ENCODE results near the gene LTB4R2.

The LTB4R2 gene

DNA sequence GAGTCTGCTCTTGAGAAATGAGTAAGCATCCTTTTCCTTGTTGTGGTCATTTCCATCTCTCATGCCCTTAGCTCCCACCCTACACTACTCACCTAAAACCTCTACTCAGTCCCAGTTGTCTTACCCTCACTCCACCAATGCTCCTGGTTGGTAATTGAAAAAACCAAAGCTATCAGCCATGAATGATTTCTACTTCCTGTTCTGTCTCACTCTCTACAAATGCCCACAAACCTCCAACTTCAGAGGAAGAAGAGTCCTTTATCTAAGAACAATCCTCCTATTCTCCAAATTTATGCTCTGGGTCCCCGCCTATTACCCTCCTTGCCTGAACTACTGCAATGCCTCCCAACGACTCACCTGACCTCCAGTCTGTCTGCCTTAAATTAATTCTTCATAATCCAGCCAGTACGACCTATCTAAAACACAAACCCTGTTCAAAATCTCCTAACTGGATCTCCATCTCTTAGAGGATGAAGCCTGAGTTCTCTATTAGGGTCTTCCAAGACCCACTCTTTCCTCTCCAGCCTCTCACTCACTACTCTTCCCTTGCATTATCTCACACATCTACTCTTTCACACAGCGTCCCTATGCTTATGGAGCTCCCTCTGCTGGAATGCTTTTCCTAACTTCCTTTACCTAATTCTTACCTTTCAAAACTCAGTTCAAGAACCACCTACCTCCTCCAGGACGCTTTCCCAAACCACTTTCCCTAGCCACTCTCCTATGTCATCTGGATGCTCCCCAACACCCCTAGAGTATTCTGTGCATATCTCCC is 12.6 kb upstream of the LTB4R2 start:
- Histone ChIP-seq H3K9me3 (ENCODE audit: control insufficient read depth in 5 of 5, low read length in 5 of 5) (no peaks in the 10 kb centered on the region), H3K4me1 (ENCODE audit: control insufficient read depth in 5 of 5, insufficient read depth in 5 of 5, low read length in 5 of 5) (peaks cover 10 to 39% (median 33%) of the 10 kb centered on the region in 5 donors), H3K27ac (ENCODE audit: low read depth, low read length) (peak overlapping the region; percentile 38), H3K36me3 (ENCODE audit: control insufficient read depth in 5 of 5, insufficient read depth in 5 of 5, low read length in 5 of 5) (peaks cover 1 to 34% (median 28%) of the 10 kb centered on the region in 5 donors), H3K9ac (ENCODE audit: low read length in 5 of 5) (peak overlapping the region in 1 of 5 donors; percentile 7), H3K4me3 (ENCODE audit: low read depth in 1 of 5, low read length in 5 of 5) (no peak overlapping the region), H3K27me3 (ENCODE audit: control insufficient read depth in 5 of 5, insufficient read depth in 4 of 5, low read length in 5 of 5) (no peaks in the 10 kb centered on the region)

DNA sequence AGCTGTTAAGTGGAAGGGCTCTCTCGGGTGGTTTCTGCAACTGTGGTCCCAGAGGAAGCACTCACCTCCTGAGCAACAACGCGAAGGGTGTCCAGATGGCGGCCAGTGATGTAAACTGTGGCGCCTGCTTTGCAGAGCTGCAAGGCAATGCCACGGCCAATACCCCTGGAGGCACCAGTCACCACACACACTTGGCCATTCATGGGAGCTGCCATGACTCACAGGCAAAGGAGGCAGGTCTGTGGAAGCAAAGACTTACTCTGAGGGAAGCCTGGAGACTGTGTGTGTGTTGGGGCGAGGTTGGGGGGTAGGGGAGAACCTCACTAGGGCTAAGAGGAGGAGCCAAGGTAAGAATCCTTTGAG is 11.1 kb upstream of the LTB4R2 start:
- H3K4me3 ChIP-seq (ENCODE audit: low read depth in 1 of 5, low read length in 5 of 5) = peak overlapping the region; percentile 79 to 96 (median 91)
- H3K36me3 ChIP-seq (ENCODE audit: control insufficient read depth in 5 of 5, insufficient read depth in 5 of 5, low read length in 5 of 5) = peaks cover 6 to 43% (median 39%) of the 10 kb centered on the region in 5 donors
- no peaks in the 10 kb centered on the region for H3K27me3 ChIP-seq (ENCODE audit: control insufficient read depth in 5 of 5, insufficient read depth in 4 of 5, low read length in 5 of 5)
- peak overlapping the region; percentile 44 to 94 (median 91) for H3K9ac ChIP-seq (ENCODE audit: low read length in 5 of 5)
- peak overlapping the region; percentile 84 for H3K27ac ChIP-seq (ENCODE audit: low read depth, low read length)
- peaks cover 10 to 39% (median 33%) of the 10 kb centered on the region in 5 donors for H3K4me1 ChIP-seq (ENCODE audit: control insufficient read depth in 5 of 5, insufficient read depth in 5 of 5, low read length in 5 of 5)
- H3K9me3 ChIP-seq (ENCODE audit: control insufficient read depth in 5 of 5, low read length in 5 of 5) = no peaks in the 10 kb centered on the region

DNA sequence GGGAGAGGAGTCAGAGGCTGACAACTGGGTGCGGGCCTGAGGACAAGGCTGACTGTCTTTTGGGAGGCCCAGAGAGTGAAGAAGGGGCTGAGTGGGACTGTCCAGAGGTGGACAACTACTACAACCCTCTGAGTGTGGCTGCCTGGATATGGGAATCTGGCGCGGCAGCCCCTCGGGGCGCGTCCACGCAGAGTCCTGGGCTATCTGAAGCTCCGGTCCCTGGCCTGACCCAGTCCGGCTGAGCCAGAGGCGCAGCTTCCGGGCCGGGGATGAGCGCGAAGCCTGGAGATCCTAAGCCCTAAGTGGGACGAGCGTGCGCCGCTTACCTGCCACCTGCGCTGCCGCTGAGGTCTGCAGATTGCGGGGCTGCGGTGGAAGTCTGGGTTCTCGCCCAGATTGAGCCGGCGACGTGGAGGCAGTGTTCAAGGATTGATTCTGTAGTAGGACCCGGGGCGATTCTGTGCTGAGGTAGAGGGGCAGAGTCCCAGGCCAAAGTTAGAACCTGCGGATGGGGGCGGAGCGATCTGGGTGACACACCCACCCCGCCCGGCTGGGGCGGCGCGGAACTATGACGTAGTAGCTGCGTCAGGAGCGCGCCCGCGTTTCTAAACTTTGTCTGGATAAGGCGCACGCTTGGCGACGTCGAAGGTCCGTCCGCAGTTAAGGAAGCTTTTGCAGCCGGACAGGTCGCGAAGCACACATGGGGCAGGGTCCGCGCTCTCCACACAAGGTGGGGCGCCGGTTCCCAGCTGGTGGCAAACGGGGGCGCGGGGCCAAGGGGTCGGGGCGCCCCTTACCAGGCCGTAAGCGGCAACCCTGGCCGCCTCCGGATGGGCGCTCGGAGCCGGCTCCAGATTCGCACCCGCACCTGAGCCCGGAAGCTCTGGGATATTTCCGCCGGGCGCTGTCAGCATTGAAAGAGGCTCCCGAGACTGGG is 10.4 kb upstream of the LTB4R2 start, which contains the start of the genes DHRS1 and NOP9:
Gene DHRS1 (minus strand): TSS at position 526 of the 937 bp plus-strand sequence. CDS start 674 bp downstream, outside the sequence.
Gene NOP9 (plus strand): TSS at position 596 of the 937 bp plus-strand sequence. CDS start 105 bp downstream, at position 701.
- Histone ChIP-seq H3K36me3 (ENCODE audit: control insufficient read depth in 5 of 5, insufficient read depth in 5 of 5, low read length in 5 of 5) (peaks cover 6 to 50% (median 46%) of the 10 kb centered on the region in 5 donors), H3K27me3 (ENCODE audit: control insufficient read depth in 5 of 5, insufficient read depth in 4 of 5, low read length in 5 of 5) (no peaks in the 10 kb centered on the region), H3K9ac (ENCODE audit: low read length in 5 of 5) (peak within 1 kb of the TSS; percentile 78 to 96 (median 92)), H3K27ac (ENCODE audit: low read depth, low read length) (peak within 1 kb of the TSS; percentile 84), H3K4me3 (ENCODE audit: low read depth in 1 of 5, low read length in 5 of 5) (peak within 1 kb of the TSS; percentile 91 to 96 (median 95)), H3K4me1 (ENCODE audit: control insufficient read depth in 5 of 5, insufficient read depth in 5 of 5, low read length in 5 of 5) (peaks cover 10 to 39% (median 33%) of the 10 kb centered on the region in 5 donors), H3K9me3 (ENCODE audit: control insufficient read depth in 5 of 5, low read length in 5 of 5) (no peaks in the 10 kb centered on the region)

DNA sequence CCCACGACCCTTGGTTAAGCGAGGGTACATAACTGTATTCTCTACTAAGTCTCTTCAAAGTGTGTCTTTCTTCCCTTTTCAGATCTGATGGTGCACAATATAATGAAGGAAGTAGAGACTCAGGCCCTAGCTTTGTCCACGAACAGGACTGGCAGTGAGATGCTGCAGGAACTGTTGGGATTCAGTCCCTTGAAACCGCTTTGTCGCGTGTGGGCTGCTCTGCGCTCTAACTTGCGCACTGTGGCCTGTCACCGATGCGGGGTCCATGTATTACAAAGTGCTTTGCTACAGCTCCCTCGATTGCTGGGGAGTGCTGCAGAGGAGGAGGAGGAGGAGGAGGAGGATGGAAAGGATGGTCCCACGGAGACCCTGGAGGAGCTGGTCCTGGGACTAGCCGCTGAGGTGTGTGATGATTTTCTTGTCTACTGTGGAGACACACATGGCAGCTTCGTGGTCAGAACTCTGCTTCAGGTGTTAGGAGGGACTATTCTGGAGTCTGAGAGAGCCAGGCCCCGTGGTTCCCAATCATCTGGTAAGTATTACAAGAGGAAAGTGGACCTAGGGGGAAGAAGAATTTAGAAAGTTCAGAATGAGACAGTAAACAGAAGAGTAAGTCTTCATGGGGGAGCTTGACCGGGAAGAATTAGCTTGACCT is 9.5 kb upstream of the LTB4R2 start:
- Histone ChIP-seq H3K9me3 (ENCODE audit: control insufficient read depth in 5 of 5, low read length in 5 of 5) (no peaks in the 10 kb centered on the region), H3K36me3 (ENCODE audit: control insufficient read depth in 5 of 5, insufficient read depth in 5 of 5, low read length in 5 of 5) (peaks cover 6 to 55% (median 52%) of the 10 kb centered on the region in 5 donors), H3K27me3 (ENCODE audit: control insufficient read depth in 5 of 5, insufficient read depth in 4 of 5, low read length in 5 of 5) (no peaks in the 10 kb centered on the region), H3K4me3 (ENCODE audit: low read depth in 1 of 5, low read length in 5 of 5) (peak overlapping the region; percentile 91 to 96 (median 95)), H3K4me1 (ENCODE audit: control insufficient read depth in 5 of 5, insufficient read depth in 5 of 5, low read length in 5 of 5) (peaks cover 10 to 39% (median 33%) of the 10 kb centered on the region in 5 donors), H3K9ac (ENCODE audit: low read length in 5 of 5) (peak overlapping the region; percentile 78 to 96 (median 92)), H3K27ac (ENCODE audit: low read depth, low read length) (peak overlapping the region; percentile 84)

DNA sequence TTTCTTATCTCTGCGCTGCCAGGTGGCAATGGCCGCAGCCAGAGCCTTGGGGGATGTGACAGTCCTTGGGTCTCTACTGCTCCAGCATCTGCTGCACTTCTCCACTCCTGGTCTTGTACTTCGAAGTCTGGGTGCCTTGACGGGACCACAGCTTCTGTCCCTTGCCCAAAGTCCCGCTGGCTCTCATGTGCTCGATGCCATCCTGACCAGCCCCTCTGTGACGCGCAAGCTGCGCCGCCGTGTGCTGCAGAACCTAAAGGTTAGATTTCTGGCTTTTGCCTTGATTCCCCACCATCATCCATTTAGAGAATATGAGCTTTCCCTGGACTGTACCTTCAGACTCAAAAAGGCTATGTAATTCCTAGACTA is 5.9 kb upstream of the LTB4R2 start:
- Histone ChIP-seq H3K27me3 (ENCODE audit: control insufficient read depth in 5 of 5, insufficient read depth in 4 of 5, low read length in 5 of 5) (no peaks in the 10 kb centered on the region), H3K36me3 (ENCODE audit: control insufficient read depth in 5 of 5, insufficient read depth in 5 of 5, low read length in 5 of 5) (peaks cover 11 to 66% (median 64%) of the 10 kb centered on the region in 5 donors)

DNA sequence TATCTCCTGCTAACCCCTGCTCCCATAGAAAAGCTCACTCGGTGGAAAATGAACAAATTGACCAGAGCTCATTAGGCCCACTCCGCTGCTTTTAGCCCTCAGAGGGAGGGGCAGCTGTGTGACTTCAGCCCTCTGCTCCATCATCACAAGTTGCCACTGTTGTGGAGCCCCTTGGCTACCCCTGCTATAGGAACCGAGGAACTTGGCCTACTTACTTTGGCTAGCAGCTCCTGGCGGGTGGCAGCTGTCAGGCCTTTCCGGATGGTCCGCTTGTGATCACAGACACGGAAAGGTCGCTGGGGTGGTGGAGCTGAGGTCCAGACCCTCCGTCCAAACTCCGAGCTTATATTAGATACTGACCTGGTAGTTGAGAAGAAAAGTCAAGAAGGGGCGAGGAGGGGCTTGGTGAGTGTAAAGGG is 2.8 kb upstream of the LTB4R2 start:
- peaks cover 8 to 45% (median 35%) of the 10 kb centered on the region in 5 donors for H3K4me1 ChIP-seq (ENCODE audit: control insufficient read depth in 5 of 5, insufficient read depth in 5 of 5, low read length in 5 of 5)
- H3K9me3 ChIP-seq (ENCODE audit: control insufficient read depth in 5 of 5, low read length in 5 of 5) = no peaks in the 10 kb centered on the region
- no peak overlapping the region for H3K9ac ChIP-seq (ENCODE audit: low read length in 5 of 5)
- H3K27me3 ChIP-seq (ENCODE audit: control insufficient read depth in 5 of 5, insufficient read depth in 4 of 5, low read length in 5 of 5) = no peaks in the 10 kb centered on the region
- H3K36me3 ChIP-seq (ENCODE audit: control insufficient read depth in 5 of 5, insufficient read depth in 5 of 5, low read length in 5 of 5) = peaks cover 11 to 56% (median 55%) of the 10 kb centered on the region in 5 donors
- H3K27ac ChIP-seq (ENCODE audit: low read depth, low read length) = no peak overlapping the region
- H3K4me3 ChIP-seq (ENCODE audit: low read depth in 1 of 5, low read length in 5 of 5) = no peak overlapping the region

More for the DNA sequence above, 5.9 kb upstream of the LTB4R2 start:
- Histone ChIP-seq H3K9ac (ENCODE audit: low read length in 5 of 5) (no peak overlapping the region), H3K9me3 (ENCODE audit: control insufficient read depth in 5 of 5, low read length in 5 of 5) (no peaks in the 10 kb centered on the region), H3K4me1 (ENCODE audit: control insufficient read depth in 5 of 5, insufficient read depth in 5 of 5, low read length in 5 of 5) (peaks cover 8 to 30% (median 23%) of the 10 kb centered on the region in 5 donors), H3K4me3 (ENCODE audit: low read depth in 1 of 5, low read length in 5 of 5) (no peak overlapping the region), H3K27ac (ENCODE audit: low read depth, low read length) (no peak overlapping the region)

DNA sequence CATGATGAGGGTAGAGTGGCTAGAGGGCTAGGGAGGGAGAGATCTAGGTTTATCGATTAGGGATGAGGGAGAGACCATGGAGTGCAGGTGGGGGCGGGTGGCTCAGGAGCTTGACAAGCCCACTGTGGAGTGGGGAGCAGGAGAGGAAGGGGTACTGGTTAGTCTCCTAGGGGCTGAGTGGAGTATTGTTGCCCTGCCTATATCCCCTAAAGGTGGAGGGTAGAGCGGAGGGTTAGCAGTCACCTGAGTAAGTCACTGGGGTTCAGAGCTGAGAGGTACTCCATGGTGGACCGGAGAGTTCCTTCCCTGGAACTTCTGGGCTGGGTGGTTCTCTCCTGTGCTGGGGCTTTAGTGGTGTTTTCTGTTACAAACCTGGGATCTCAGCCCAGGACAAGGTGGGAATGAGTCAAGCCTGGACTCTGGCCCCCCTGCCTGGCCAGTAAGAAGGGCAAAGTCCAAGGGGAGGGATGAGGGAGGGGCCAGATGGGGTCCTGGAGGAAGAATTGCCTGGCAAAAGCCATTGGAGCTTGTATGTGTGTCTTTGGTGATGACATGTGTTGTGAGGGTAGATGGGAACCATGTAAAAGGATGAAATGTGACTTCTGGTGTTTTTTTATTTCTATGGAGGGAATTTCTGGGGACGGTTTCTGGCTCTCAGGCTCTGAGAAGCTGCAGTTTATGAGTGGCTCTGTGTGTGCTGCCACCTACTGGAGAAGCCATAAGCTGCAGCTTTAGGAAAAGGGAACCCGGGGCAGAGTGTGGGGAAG is 2.2 kb upstream of the LTB4R2 start, which contains the start of gene CIDEB:
Gene CIDEB (minus strand): TSS at position 403 of the 767 bp plus-strand sequence. CDS start 119 bp downstream, at position 284.
- no peaks in the 10 kb centered on the region for H3K9me3 ChIP-seq (ENCODE audit: control insufficient read depth in 5 of 5, low read length in 5 of 5)
- H3K4me3 ChIP-seq (ENCODE audit: low read depth in 1 of 5, low read length in 5 of 5) = no peak within 1 kb of the TSS
- peaks cover 10 to 51% (median 41%) of the 10 kb centered on the region in 5 donors for H3K4me1 ChIP-seq (ENCODE audit: control insufficient read depth in 5 of 5, insufficient read depth in 5 of 5, low read length in 5 of 5)
- H3K27ac ChIP-seq (ENCODE audit: low read depth, low read length) = no peak within 1 kb of the TSS
- H3K36me3 ChIP-seq (ENCODE audit: control insufficient read depth in 5 of 5, insufficient read depth in 5 of 5, low read length in 5 of 5) = peaks cover 6 to 50% (median 49%) of the 10 kb centered on the region in 5 donors
- H3K9ac ChIP-seq (ENCODE audit: low read length in 5 of 5) = no peak within 1 kb of the TSS
- no peaks in the 10 kb centered on the region for H3K27me3 ChIP-seq (ENCODE audit: control insufficient read depth in 5 of 5, insufficient read depth in 4 of 5, low read length in 5 of 5)

DNA sequence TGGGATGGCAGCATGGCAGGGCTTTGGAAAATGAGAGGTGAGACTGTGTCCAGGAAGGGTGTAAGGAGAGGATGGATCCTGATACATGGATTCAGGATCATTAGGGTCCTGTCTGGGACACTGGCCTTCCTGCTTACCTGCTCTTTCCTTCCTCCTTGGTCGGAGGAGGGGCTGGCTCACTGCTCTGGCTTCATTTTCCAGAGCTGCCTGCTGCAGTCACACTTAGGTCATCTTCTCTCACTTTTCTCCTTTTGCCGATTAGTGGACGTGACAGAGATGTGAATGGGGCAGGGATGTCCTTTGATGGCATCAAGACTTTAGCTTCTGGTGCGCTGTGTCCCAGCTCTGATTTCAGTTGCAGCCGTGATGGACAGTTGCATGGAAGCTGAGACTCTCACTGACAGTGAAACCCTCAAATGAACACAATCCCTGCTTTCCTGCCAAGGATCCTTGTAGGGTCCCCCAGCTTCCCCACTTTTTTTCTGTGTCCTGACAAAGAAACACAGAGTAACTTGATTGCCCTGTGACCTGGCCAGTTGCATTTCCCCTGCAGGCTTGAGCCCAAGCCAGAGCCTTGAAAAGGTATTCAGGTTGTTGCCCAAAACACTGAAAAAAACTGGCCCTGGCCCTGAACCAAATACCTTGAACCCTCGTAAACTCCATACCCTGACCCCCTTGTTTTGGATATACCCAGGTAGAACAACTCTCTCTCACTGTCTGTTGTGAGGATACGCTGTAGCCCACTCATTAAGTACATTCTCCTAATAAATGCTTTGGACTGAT is 1.4 kb upstream of the LTB4R2 start:
- H3K27ac ChIP-seq (ENCODE audit: low read depth, low read length) = no peak overlapping the region
- no peak overlapping the region for H3K4me3 ChIP-seq (ENCODE audit: low read depth in 1 of 5, low read length in 5 of 5)
- no peaks in the 10 kb centered on the region for H3K27me3 ChIP-seq (ENCODE audit: control insufficient read depth in 5 of 5, insufficient read depth in 4 of 5, low read length in 5 of 5)
- peaks cover 5 to 43% (median 42%) of the 10 kb centered on the region in 5 donors for H3K36me3 ChIP-seq (ENCODE audit: control insufficient read depth in 5 of 5, insufficient read depth in 5 of 5, low read length in 5 of 5)
- no peak overlapping the region for H3K9ac ChIP-seq (ENCODE audit: low read length in 5 of 5)
- H3K9me3 ChIP-seq (ENCODE audit: control insufficient read depth in 5 of 5, low read length in 5 of 5) = no peaks in the 10 kb centered on the region
- peaks cover 15 to 59% (median 47%) of the 10 kb centered on the region in 5 donors for H3K4me1 ChIP-seq (ENCODE audit: control insufficient read depth in 5 of 5, insufficient read depth in 5 of 5, low read length in 5 of 5)

Measured in subcutaneous abdominal adipose tissue (tissue), 5 donors.